H1 (cell line): ENCODE data around the gene AP1S1. TPM values are rescaled to one million over a fixed set of nuclear protein-coding genes. Genes with fewer than 3 reads are reported as not detected.

ENCODE experiments used
- HDAC6 ChIP-seq: IDR thresholded peaks from one replicate; pipeline ENCODE4 v1.7.1; 2012; ENCODE audit warnings: low read depth, mild to moderate bottlenecking, inconsistent platforms, low read length, moderate library complexity
- POLR2A ChIP-seq, 2 experiments: IDR thresholded peaks; 1 replicate in 1 of 2; 2 replicates in 1 of 2; pipeline ENCODE4 v1.6.1; 2011; ENCODE audit warnings: low read depth in 2 of 2, low read length in 2 of 2, mild to moderate bottlenecking in 2 of 2; ENCODE audit errors: control extremely low read depth in 1 of 2
- polyA plus RNA-seq, 7 experiments: library from polyadenylated mRNA; depleted of rRNA in 3 of 7; stranded (reverse) in 5 of 7; unstranded in 2 of 7; fragments of >200 nt in 5 of 7; fragments of 200-250 nt in 2 of 7; gene quantifications; 1 replicate in 5 of 7; 2 replicates in 1 of 7; 4 replicates in 1 of 7; pipeline versions ENCODE4 v1.2.1 to v1.2.3, GENCODE V29; 2011 to 2013; ENCODE audit warnings: missing spikeins in 2 of 7, mixed read lengths in 2 of 7
- total RNA-seq: library from RNA; stranded (reverse); fragmentation: NEBNext Ultra II Directional; extraction: Animal tissue kit (Norgen Biotek cat#: 25700); gene quantifications from 2 replicates; pipeline ENCODE4 v1.2.1, GENCODE V29; 2021
- TF ChIP-seq, protein P1 (sequence below), 3 experiments: IDR thresholded peaks; 1 replicate in 2 of 3; 2 replicates in 1 of 3; pipeline versions ENCODE4 v1.5.1 to v1.6.1; 2011; ENCODE audit warnings: low read length in 3 of 3, mild to moderate bottlenecking in 3 of 3, inconsistent platforms in 2 of 3, low read depth in 1 of 3, moderate library complexity in 1 of 3; ENCODE audit not compliant: insufficient read depth in 1 of 3; ENCODE audit errors: control extremely low read depth in 1 of 3

AP1S1 gene
- total and polyA plus RNA-seq, 2 of the 8 experiments (the other 6 are each of a cell fraction or from before 2014, with no cell fraction given): 56.1 to 59.3 TPM

DNA sequence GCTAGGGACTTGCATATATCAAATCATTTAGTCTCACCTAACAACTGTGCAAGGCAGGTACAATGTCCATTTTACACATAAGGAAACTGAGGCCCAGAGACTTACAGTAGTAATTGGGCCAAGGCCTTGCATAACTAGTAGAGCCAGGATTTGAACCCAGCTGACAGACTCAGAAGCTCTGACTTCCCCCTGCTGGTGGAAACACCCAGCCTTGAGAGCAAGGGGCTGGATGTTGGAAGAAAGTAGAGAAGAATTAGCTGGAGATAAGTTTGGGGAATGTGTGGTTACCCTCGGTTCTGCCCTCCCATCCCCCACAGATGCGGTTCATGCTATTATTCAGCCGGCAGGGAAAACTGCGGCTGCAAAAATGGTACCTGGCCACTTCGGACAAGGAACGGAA is 2.0 kb downstream of the AP1S1 start (continued):
- TF ChIP-seq, protein P1, sequence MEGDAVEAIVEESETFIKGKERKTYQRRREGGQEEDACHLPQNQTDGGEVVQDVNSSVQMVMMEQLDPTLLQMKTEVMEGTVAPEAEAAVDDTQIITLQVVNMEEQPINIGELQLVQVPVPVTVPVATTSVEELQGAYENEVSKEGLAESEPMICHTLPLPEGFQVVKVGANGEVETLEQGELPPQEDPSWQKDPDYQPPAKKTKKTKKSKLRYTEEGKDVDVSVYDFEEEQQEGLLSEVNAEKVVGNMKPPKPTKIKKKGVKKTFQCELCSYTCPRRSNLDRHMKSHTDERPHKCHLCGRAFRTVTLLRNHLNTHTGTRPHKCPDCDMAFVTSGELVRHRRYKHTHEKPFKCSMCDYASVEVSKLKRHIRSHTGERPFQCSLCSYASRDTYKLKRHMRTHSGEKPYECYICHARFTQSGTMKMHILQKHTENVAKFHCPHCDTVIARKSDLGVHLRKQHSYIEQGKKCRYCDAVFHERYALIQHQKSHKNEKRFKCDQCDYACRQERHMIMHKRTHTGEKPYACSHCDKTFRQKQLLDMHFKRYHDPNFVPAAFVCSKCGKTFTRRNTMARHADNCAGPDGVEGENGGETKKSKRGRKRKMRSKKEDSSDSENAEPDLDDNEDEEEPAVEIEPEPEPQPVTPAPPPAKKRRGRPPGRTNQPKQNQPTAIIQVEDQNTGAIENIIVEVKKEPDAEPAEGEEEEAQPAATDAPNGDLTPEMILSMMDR (IDR thresholded peaks at IDR 0.05; ENCODE audit: control extremely low read depth in 1 of 3, insufficient read depth in 1 of 3, low read depth in 1 of 3, low read length in 3 of 3): peak in 2 of 3 experiments; percentile 15 to 43; a peak in 1 of 4 replicates
- TF ChIP-seq POLR2A (IDR thresholded peaks at IDR 0.05; ENCODE audit: control extremely low read depth in 1 of 2, low read depth in 2 of 2, low read length in 2 of 2) (no peak), HDAC6 (no peak)
